Natural killer cell (primary cell): ENCODE measurements around the gene TYW1B. TPM values are rescaled to one million over a fixed set of nuclear protein-coding genes. Genes with fewer than 3 reads are reported as not detected.
"Not testable (repeated sequence)": the region's sequence is repeated elsewhere in the genome, so short reads cannot be mapped to it uniquely, and the experiment has no call there.

Source experiments
- ATAC-seq, 3 donors: fragments of 150-1000 bp in 2 of 3; fragments of 200-7000 bp in 1 of 3; cut with Tn5 transposase; 1 replicate in 1 of 3; 2 replicates in 2 of 3; pipeline ENCODE4 v1.10.0; 2021; ENCODE audit warnings: mild to moderate bottlenecking in 2 of 3, moderate library complexity in 2 of 3
- DNase-seq, 2 donors: peaks; one replicate each; pipeline versions ENCODE4 v3.0.0 to v3.0.0-alpha.2; 2013 to 2021; ENCODE audit warnings: mixed read lengths in 1 of 2
- H3K27ac ChIP-seq: one replicate; pipeline ENCODE4 v1.5.1; 2013; ENCODE audit warnings: mild to moderate bottlenecking, low read length
- H3K27me3 ChIP-seq: one replicate; pipeline ENCODE4 v1.6.1; 2013; ENCODE audit warnings: low read length; ENCODE audit not compliant: control insufficient read depth, insufficient read depth
- H3K36me3 ChIP-seq: one replicate; pipeline ENCODE4 v1.6.1; 2013; ENCODE audit warnings: low read length; ENCODE audit not compliant: control insufficient read depth, insufficient read depth
- H3K4me1 ChIP-seq: one replicate; pipeline ENCODE4 v1.6.1; 2013; ENCODE audit warnings: low read length; ENCODE audit not compliant: control insufficient read depth, insufficient read depth
- H3K4me3 ChIP-seq: one replicate; pipeline ENCODE4 v1.5.1; 2013; ENCODE audit warnings: low read length
- H3K9me3 ChIP-seq: one replicate; pipeline ENCODE4 v1.6.1; 2013; ENCODE audit warnings: low read length; ENCODE audit not compliant: control insufficient read depth, insufficient read depth
- H3K27ac Mint-ChIP-seq, 2 donors: one replicate each; pipeline ENCODE4 v1.8.0; 2022; ENCODE audit warnings: mild to moderate bottlenecking in 2 of 2, mixed read lengths in 2 of 2, moderate library complexity in 1 of 2
- H3K27me3 Mint-ChIP-seq, 2 donors: one replicate each; pipeline ENCODE4 v1.8.0; 2022; ENCODE audit warnings: low read depth in 2 of 2, mixed read lengths in 2 of 2
- H3K36me3 Mint-ChIP-seq: one replicate; pipeline ENCODE4 v1.8.0; 2022; ENCODE audit warnings: mixed read lengths
- H3K4me1 Mint-ChIP-seq, 2 donors: one replicate each; pipeline ENCODE4 v1.8.0; 2022; ENCODE audit warnings: mixed read lengths in 2 of 2
- H3K4me3 Mint-ChIP-seq: one replicate; pipeline ENCODE4 v1.8.0; 2022; ENCODE audit warnings: mild to moderate bottlenecking, moderate library complexity, mixed read lengths
- H3K9me3 Mint-ChIP-seq, 2 donors: one replicate each; pipeline ENCODE4 v1.8.0; 2022; ENCODE audit warnings: mixed read lengths in 2 of 2
- CTCF ChIP-seq: fragments of 200-600 bp; IDR thresholded peaks from one replicate; pipeline ENCODE4 v1.8.0; 2022; ENCODE audit warnings: antibody characterized with exemption
- WGBS: methylation state at CpG from one replicate; pipeline ENCODE4 v1.1.7; 2013; ENCODE audit warnings: missing lambda C conversion rate; ENCODE audit not compliant: insufficient coverage; 5-methylcytosine and 5-hydroxymethylcytosine counted together
- intact Hi-C: fragments of 100-400 bp; cut with micrococcal nuclease; formaldehyde crosslinking; loops from one replicate; pipeline ENCODE4 v1.14.2; 2022
- total RNA-seq, 4 donors: library from RNA; stranded (reverse); fragments of 120-200 nt in 1 of 4; gene quantifications; one replicate each; pipeline versions ENCODE4 v1.2.3 to v1.2.4, GENCODE V29; 2013 to 2022

TYW1B gene
- total RNA-seq, 3 donors from 2014 or later (not counting 1 experiment from before 2014, with no cell fraction given), result 7.2 to 12.9 (median 7.9) TPM

GRCh38 chr7:72546586-72547237, 281.3 kb downstream of the TYW1B start:
- H3K27me3 Mint-ChIP-seq, intact Hi-C loops, H3K36me3 ChIP-seq, H3K4me3 Mint-ChIP-seq, H3K9me3 ChIP-seq, H3K9me3 Mint-ChIP-seq, H3K27me3 ChIP-seq, H3K27ac ChIP-seq, H3K4me1 ChIP-seq, H3K36me3 Mint-ChIP-seq, DNase-seq, H3K4me3 ChIP-seq: not testable (repeated sequence)
- ATAC-seq, result peak in 2 of 3 donors; percentile 44 to 66
- 44% methylated on average over 6 of the region's 9 CpGs for WGBS
- H3K27ac Mint-ChIP-seq, result peak overlapping the region; percentile 34 to 76
- peaks cover 7 to 16% of the 10 kb centered on the region in 2 donors for H3K4me1 Mint-ChIP-seq

- H3K4me3 Mint-ChIP-seq, H3K27me3 ChIP-seq, H3K27ac Mint-ChIP-seq, H3K27ac ChIP-seq, ATAC-seq, H3K4me1 ChIP-seq, intact Hi-C loops, H3K4me3 ChIP-seq, DNase-seq, H3K9me3 Mint-ChIP-seq, H3K36me3 Mint-ChIP-seq, H3K27me3 Mint-ChIP-seq, H3K36me3 ChIP-seq, H3K9me3 ChIP-seq: not testable (repeated sequence)
- WGBS, result no CpG with 5 or more reads among the region's 2 CpGs
- H3K4me1 Mint-ChIP-seq, result peaks cover 0 to 11% of the 10 kb centered on the region in 2 donors
Observed at GRCh38 chr7:72544531-72544930, 283.5 kb downstream of the TYW1B start.

- Mint-ChIP-seq H3K36me3 (no peaks in the 10 kb centered on the region), H3K27ac (no peak overlapping the region), H3K4me3 (no peak overlapping the region), H3K27me3 (no peaks in the 10 kb centered on the region), H3K9me3 (no peaks in the 10 kb centered on the region), H3K4me1 (peaks cover 0 to 2% of the 10 kb centered on the region in 2 donors)
- H3K9me3 ChIP-seq, result no peaks in the 10 kb centered on the region
- ATAC-seq, result no peak
- no peak for DNase-seq
- WGBS, result 81% methylated on average over 2 of the region's 2 CpGs
- H3K36me3 ChIP-seq, result no peaks in the 10 kb centered on the region
- intact Hi-C loops, result no loop called here
- no peak for TF ChIP-seq CTCF
- no peaks in the 10 kb centered on the region for H3K4me1 ChIP-seq
- H3K4me3 ChIP-seq, result no peak overlapping the region
- H3K27me3 ChIP-seq, result no peaks in the 10 kb centered on the region
- H3K27ac ChIP-seq, result no peak overlapping the region
Observed at GRCh38 chr7:72540923-72541322, 287.1 kb downstream of the TYW1B start.

- Mint-ChIP-seq H3K4me3 (no peak overlapping the region), H3K27me3 (no peaks in the 10 kb centered on the region), H3K9me3 (no peaks in the 10 kb centered on the region), H3K27ac (no peak overlapping the region), H3K4me1 (no peaks in the 10 kb centered on the region), H3K36me3 (no peaks in the 10 kb centered on the region)
- TF ChIP-seq CTCF, result no peak
- no peak overlapping the region for H3K27ac ChIP-seq
- no peak for ATAC-seq
- no peaks in the 10 kb centered on the region for H3K4me1 ChIP-seq
- no peak for DNase-seq
- WGBS, result 85% methylated on average over 6 of the region's 8 CpGs
- no peaks in the 10 kb centered on the region for H3K27me3 ChIP-seq
- H3K9me3 ChIP-seq, result no peaks in the 10 kb centered on the region
- intact Hi-C loops, result no loop called here
- H3K4me3 ChIP-seq, result no peak overlapping the region
- H3K36me3 ChIP-seq, result no peaks in the 10 kb centered on the region
Observed at GRCh38 chr7:72540106-72540611, 287.8 kb downstream of the TYW1B start.
